Measurements from ENCODE around the gene ARID5B.

Gene ARID5B

GRCh38 chr10:62021978-62022802, 120.7 kb downstream of the ARID5B start:
- Histone ChIP-seq H3K9me3 (ENCODE audit: control insufficient read depth, low read length) (no peaks in the 10 kb centered on the region), H3K4me3 (ENCODE audit: low read depth, low read length) (no peak overlapping the region), H2AFZ (no peak overlapping the region), H3K4me1 (no peaks in the 10 kb centered on the region), H3K27ac (no peak overlapping the region), H3K79me2 (no peaks in the 10 kb centered on the region), H3K9ac (no peak overlapping the region), H3K36me3 (ENCODE audit: control insufficient read depth, insufficient read depth, low read length) (no peaks in the 10 kb centered on the region), H3K27me3 (ENCODE audit: control insufficient read depth, insufficient read depth, low read length) (no peaks in the 10 kb centered on the region), H3K4me2 (ENCODE audit: low read length) (no peak overlapping the region)
- no peak for TF ChIP-seq CTCF (IDR thresholded peaks at IDR 0.05)

- Histone ChIP-seq H3K27me3 (ENCODE audit: control insufficient read depth, insufficient read depth, low read length) (no peaks in the 10 kb centered on the region), H3K9me3 (ENCODE audit: control insufficient read depth, low read length) (no peaks in the 10 kb centered on the region), H3K79me2 (no peaks in the 10 kb centered on the region), H3K9ac (no peak overlapping the region), H3K27ac (no peak overlapping the region), H3K4me1 (no peaks in the 10 kb centered on the region), H3K4me3 (ENCODE audit: low read depth, low read length) (no peak overlapping the region), H3K4me2 (ENCODE audit: low read length) (no peak overlapping the region), H2AFZ (no peak overlapping the region), H3K36me3 (ENCODE audit: control insufficient read depth, insufficient read depth, low read length) (no peaks in the 10 kb centered on the region)
- no peak for TF ChIP-seq CTCF (IDR thresholded peaks at IDR 0.05)
These were observed 121.3 kb downstream of the ARID5B start for GRCh38 chr10:62022830-62023229.

GRCh38 chr10:62023329-62023728, 121.8 kb downstream of the ARID5B start:
- no peak overlapping the region for H3K4me3 ChIP-seq (ENCODE audit: low read depth, low read length)
- no peaks in the 10 kb centered on the region for H3K36me3 ChIP-seq (ENCODE audit: control insufficient read depth, insufficient read depth, low read length)
- H3K4me1 ChIP-seq = no peaks in the 10 kb centered on the region
- H3K9me3 ChIP-seq (ENCODE audit: control insufficient read depth, low read length) = no peaks in the 10 kb centered on the region
- TF ChIP-seq CTCF (IDR thresholded peaks at IDR 0.05) = no peak
- H3K27ac ChIP-seq = no peak overlapping the region
- no peaks in the 10 kb centered on the region for H3K27me3 ChIP-seq (ENCODE audit: control insufficient read depth, insufficient read depth, low read length)
- H3K79me2 ChIP-seq = no peaks in the 10 kb centered on the region
- no peak overlapping the region for H2AFZ ChIP-seq
- H3K9ac ChIP-seq = no peak overlapping the region
- H3K4me2 ChIP-seq (ENCODE audit: low read length) = no peak overlapping the region

GRCh38 chr10:62024026-62024701, 122.7 kb downstream of the ARID5B start:
- no peak overlapping the region for H3K4me3 ChIP-seq (ENCODE audit: low read depth, low read length)
- no peaks in the 10 kb centered on the region for H3K36me3 ChIP-seq (ENCODE audit: control insufficient read depth, insufficient read depth, low read length)
- H3K4me1 ChIP-seq = no peaks in the 10 kb centered on the region
- H3K9ac ChIP-seq = no peak overlapping the region
- H3K27me3 ChIP-seq (ENCODE audit: control insufficient read depth, insufficient read depth, low read length) = no peaks in the 10 kb centered on the region
- H3K79me2 ChIP-seq = no peaks in the 10 kb centered on the region
- H3K9me3 ChIP-seq (ENCODE audit: control insufficient read depth, low read length) = no peaks in the 10 kb centered on the region
- no peak overlapping the region for H2AFZ ChIP-seq
- H3K27ac ChIP-seq = no peak overlapping the region
- TF ChIP-seq CTCF (IDR thresholded peaks at IDR 0.05) = no peak
- no peak overlapping the region for H3K4me2 ChIP-seq (ENCODE audit: low read length)

Measured in parathyroid adenoma (tissue), 2 donors.